ENCODE measurements around the gene FSTL3.
"Not testable (repeated sequence)": the region's sequence is repeated elsewhere in the genome, so short reads cannot be mapped to it uniquely, and the experiment has no call there.

- not testable (repeated sequence) for TF ChIP-seq MAX (IDR thresholded peaks at IDR 0.05); RAD21 (IDR thresholded peaks at IDR 0.05); TAF1 (conservative IDR thresholded peaks at IDR 0.05); CTCF (IDR thresholded peaks at IDR 0.05; ENCODE audit: low read depth, low read length, missing input control); GABPA (IDR thresholded peaks at IDR 0.05 in 1 of 2, conservative IDR thresholded peaks at IDR 0.05 in 1 of 2); FOXA1 (IDR thresholded peaks at IDR 0.05); FOXA2 (IDR thresholded peaks at IDR 0.05)
Measured at GRCh38 chr19:702847-703246, 26.7 kb downstream of the FSTL3 start.
